ENCODE data around the gene LONP1. TPM values are rescaled to one million over a fixed set of nuclear protein-coding genes. Genes with fewer than 3 reads are reported as not detected.

Gene LONP1
- total and polyA plus RNA-seq, 2 of the 8 experiments (the other 6 are each of a cell fraction or from before 2014, with no cell fraction given), result 98.1 to 117 TPM

DNA sequence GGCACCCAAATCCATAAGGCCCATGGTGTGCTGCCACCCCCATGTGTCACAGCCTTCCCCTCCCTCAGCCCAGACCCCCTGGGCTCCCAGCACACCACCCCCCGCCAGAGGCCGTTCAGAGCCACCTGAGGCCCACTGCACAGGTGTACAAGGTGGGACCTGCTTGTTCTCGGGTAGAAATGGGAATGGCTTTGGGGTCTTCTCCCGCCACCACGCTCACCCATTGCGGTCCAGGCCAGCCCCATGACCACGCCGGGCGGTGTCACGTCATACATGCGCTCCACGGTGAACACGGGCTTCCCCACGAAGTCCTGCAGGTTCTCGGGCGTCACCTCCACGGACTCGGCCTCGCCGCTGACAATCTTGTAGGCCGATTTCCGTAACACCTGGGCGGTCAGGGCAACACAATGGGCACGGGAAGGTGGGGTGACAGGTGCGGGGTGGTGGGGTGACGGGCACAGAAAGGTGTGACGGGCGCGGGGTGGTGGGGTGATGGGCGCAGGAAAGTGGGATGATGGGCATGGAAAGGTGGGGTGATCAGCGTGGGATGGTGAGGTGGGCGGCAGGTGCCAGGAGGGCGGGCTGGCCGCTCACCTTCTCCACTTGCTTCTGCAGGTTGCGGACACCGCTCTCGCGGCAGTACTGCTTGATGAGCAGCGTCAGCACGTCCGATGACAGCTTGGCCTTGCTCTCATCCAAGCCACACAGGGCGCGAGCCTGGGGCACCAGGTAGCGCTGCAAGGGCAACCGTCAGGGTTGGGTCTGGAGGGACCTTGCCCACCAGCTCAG lies 25.6 kb downstream of the LONP1 start (continued):
- TF ChIP-seq, protein P1, sequence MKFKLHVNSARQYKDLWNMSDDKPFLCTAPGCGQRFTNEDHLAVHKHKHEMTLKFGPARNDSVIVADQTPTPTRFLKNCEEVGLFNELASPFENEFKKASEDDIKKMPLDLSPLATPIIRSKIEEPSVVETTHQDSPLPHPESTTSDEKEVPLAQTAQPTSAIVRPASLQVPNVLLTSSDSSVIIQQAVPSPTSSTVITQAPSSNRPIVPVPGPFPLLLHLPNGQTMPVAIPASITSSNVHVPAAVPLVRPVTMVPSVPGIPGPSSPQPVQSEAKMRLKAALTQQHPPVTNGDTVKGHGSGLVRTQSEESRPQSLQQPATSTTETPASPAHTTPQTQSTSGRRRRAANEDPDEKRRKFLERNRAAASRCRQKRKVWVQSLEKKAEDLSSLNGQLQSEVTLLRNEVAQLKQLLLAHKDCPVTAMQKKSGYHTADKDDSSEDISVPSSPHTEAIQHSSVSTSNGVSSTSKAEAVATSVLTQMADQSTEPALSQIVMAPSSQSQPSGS (IDR thresholded peaks at IDR 0.05; ENCODE audit: low read length), result no peak
- TF ChIP-seq ZNF274 (IDR thresholded peaks at IDR 0.05; ENCODE audit: borderline replicate concordance, extremely low read depth, low read length), result no peak
- no peak for TF ChIP-seq BCL11A (IDR thresholded peaks at IDR 0.05; ENCODE audit: low read depth in 2 of 2, low read length in 2 of 2)
- TF ChIP-seq CREB1 (IDR thresholded peaks at IDR 0.05), result no peak
- no peak for TF ChIP-seq EZH2 (IDR thresholded peaks at IDR 0.05; ENCODE audit: low read depth, low read length, severe bottlenecking)

Measured in H1 (cell line).